ENCODE results near the gene MYO1B. TPM values are rescaled to one million over a fixed set of nuclear protein-coding genes. Genes with fewer than 3 reads are reported as not detected.

The MYO1B gene
- total RNA-seq, 1 donor from 2014 or later: 81.6 TPM

DNA sequence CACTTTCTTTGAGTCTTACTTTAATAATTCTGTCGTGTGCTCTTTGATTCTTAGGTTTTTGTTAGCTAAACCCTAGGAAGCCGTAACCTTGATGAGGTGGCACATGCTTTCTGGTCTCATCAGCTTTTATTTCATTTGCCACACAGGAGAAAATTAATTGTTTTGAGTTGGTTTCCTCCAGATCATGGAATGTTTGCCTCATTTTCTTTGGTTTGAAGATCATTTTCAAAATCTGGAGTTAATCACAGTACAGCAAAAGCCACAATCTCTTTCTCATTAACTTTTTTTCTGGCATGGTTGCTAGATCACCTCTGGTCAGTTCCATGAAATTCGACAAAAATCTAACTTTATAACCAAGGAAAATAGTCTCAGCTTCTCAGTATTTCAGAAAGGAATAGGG, 182.9 kb downstream of the MYO1B start:
- no peak for DNase-seq (ENCODE audit: low spot score in 2 of 2, unreplicated experiment in 2 of 2)
- Mint-ChIP-seq H3K36me3 (peaks cover 17% of the 10 kb centered on the region), H3K27me3 (ENCODE audit: low read depth) (no peaks in the 10 kb centered on the region), H3K27ac (no peak overlapping the region), H3K4me1 (no peaks in the 10 kb centered on the region), H3K4me3 (no peak overlapping the region), H3K9me3 (peaks cover 7% of the 10 kb centered on the region)
- TF ChIP-seq, protein P1, sequence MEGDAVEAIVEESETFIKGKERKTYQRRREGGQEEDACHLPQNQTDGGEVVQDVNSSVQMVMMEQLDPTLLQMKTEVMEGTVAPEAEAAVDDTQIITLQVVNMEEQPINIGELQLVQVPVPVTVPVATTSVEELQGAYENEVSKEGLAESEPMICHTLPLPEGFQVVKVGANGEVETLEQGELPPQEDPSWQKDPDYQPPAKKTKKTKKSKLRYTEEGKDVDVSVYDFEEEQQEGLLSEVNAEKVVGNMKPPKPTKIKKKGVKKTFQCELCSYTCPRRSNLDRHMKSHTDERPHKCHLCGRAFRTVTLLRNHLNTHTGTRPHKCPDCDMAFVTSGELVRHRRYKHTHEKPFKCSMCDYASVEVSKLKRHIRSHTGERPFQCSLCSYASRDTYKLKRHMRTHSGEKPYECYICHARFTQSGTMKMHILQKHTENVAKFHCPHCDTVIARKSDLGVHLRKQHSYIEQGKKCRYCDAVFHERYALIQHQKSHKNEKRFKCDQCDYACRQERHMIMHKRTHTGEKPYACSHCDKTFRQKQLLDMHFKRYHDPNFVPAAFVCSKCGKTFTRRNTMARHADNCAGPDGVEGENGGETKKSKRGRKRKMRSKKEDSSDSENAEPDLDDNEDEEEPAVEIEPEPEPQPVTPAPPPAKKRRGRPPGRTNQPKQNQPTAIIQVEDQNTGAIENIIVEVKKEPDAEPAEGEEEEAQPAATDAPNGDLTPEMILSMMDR (IDR thresholded peaks at IDR 0.05; ENCODE audit: unreplicated experiment): no peak

DNA sequence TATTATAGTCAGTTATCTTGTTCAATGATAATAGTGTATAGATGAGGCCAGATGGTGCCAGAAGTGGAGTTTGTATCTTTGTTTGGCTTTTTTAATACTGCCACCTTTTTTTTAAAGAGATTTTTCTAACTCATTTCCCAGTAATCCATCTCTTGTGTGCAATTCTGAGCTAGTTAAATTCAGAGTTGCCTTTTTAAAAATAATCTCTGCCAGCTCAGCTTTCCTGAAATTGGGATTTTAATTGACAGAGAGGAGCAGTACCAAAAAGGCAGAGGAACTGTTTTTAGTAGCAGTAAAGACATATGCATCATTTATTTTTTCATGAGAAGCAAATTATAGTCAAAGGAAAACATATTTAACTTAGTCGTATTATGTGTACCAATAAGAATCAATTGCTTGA, 185.3 kb downstream of the MYO1B start:
- no peaks in the 10 kb centered on the region for H3K4me1 Mint-ChIP-seq
- DNase-seq (ENCODE audit: low spot score in 2 of 2, unreplicated experiment in 2 of 2): no peak
- peaks cover 7% of the 10 kb centered on the region for H3K9me3 Mint-ChIP-seq
- no peak overlapping the region for H3K27ac Mint-ChIP-seq
- no peaks in the 10 kb centered on the region for H3K27me3 Mint-ChIP-seq (ENCODE audit: low read depth)
- TF ChIP-seq, protein P1 (IDR thresholded peaks at IDR 0.05; ENCODE audit: unreplicated experiment): no peak
- H3K4me3 Mint-ChIP-seq: no peak overlapping the region
- peaks cover 6% of the 10 kb centered on the region for H3K36me3 Mint-ChIP-seq

DNA sequence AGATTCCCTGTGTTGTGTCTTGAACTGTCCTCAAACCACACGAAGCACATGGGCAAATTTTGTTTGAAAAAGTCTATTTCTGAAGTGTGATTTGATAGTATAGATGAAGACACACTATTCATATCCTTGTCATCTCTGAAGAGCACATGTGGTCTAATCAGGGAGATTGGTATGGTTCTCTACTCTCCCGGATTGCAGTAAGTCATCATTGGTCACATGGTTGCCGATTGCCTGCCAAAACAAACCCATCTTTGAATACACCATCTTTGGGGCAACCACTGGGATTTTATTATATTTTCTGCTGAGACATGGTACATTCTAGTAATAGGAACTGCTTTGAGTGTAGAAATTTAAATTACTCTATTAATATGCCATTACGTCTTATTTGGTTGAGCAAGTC, 186.9 kb downstream of the MYO1B start:
- Mint-ChIP-seq H3K4me1 (no peaks in the 10 kb centered on the region), H3K27ac (no peak overlapping the region)

DNA sequence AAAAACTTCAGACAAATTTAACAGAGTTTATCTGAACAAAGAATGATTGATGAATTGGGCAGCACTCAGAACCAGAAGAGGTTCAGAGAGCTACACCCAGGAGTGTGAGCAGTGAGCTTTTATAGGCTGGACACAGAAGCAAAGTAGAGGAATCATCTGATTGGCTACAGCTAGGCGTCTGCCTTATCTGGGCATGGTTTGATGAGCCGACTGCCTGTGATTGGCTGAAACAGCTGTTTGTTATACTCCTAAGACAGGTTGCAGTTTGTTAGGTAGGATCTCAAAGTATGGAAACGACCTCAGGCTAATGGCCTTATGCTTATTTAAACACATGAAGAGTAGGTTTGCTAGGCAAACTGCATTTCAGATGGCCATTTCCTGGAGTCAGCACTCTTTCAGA, 188.9 kb downstream of the MYO1B start:
- H3K9me3 Mint-ChIP-seq: peaks cover 4% of the 10 kb centered on the region
- no peaks in the 10 kb centered on the region for H3K27me3 Mint-ChIP-seq (ENCODE audit: low read depth)
- H3K27ac Mint-ChIP-seq: no peak overlapping the region
- TF ChIP-seq, protein P1 (IDR thresholded peaks at IDR 0.05; ENCODE audit: unreplicated experiment): no peak
- no peaks in the 10 kb centered on the region for H3K4me1 Mint-ChIP-seq
- H3K4me3 Mint-ChIP-seq: no peak overlapping the region
- DNase-seq (ENCODE audit: low spot score in 2 of 2, unreplicated experiment in 2 of 2): no peak
- no peaks in the 10 kb centered on the region for H3K36me3 Mint-ChIP-seq

More for the DNA sequence above, 186.9 kb downstream of the MYO1B start:
- H3K9me3 Mint-ChIP-seq: peaks cover 7% of the 10 kb centered on the region
- no peak for DNase-seq (ENCODE audit: low spot score in 2 of 2, unreplicated experiment in 2 of 2)
- TF ChIP-seq, protein P1 (IDR thresholded peaks at IDR 0.05; ENCODE audit: unreplicated experiment): no peak
- no peaks in the 10 kb centered on the region for H3K27me3 Mint-ChIP-seq (ENCODE audit: low read depth)
- H3K36me3 Mint-ChIP-seq: no peaks in the 10 kb centered on the region
- no peak overlapping the region for H3K4me3 Mint-ChIP-seq

DNA sequence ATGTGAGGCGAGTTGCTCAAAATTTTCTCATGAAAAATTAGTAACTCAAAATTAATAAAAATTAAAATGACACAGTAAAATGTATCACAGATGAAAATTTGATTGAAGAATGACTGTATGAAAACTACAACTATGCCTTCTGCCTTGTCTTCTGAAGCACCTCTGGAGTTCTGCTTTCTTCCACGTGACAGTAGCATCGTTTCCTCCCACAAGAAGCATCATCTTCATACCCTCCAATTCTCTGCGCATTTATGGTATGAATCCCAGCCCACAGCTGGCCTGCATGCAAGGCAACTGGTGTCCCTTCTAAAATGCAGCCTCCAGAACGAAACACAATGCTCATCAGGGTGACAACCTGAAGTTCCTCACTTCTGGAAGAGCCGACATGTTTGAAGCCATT, 189.9 kb downstream of the MYO1B start:
- DNase-seq (ENCODE audit: low spot score in 2 of 2, unreplicated experiment in 2 of 2): no peak
- H3K27ac Mint-ChIP-seq: no peak overlapping the region
- no peaks in the 10 kb centered on the region for H3K36me3 Mint-ChIP-seq
- H3K4me3 Mint-ChIP-seq: no peak overlapping the region
- no peaks in the 10 kb centered on the region for H3K27me3 Mint-ChIP-seq (ENCODE audit: low read depth)
- H3K9me3 Mint-ChIP-seq: no peaks in the 10 kb centered on the region
- TF ChIP-seq, protein P1 (IDR thresholded peaks at IDR 0.05; ENCODE audit: unreplicated experiment): no peak
- no peaks in the 10 kb centered on the region for H3K4me1 Mint-ChIP-seq

Data from mesothelial cell of epicardium (in vitro differentiated cells).